Neural progenitor cell (in vitro differentiated cells): Measurements from ENCODE around the gene CCDC61. TPM values are rescaled to one million over a fixed set of nuclear protein-coding genes. Genes with fewer than 3 reads are reported as not detected.
A peak's percentile ranks its signal among the peaks of the same experiment; 100 is the strongest.

Experiments used
- DNase-seq: peaks from one replicate; pipeline ENCODE4 v3.0.0-alpha.2; 2016; ENCODE audit warnings: low spot score
- H2AFZ ChIP-seq: fragments of 200-600 bp; sonication (generic); replicated peaks from 2 replicates; pipeline ENCODE4 v1.6.1; 2016; ENCODE audit warnings: antibody characterized with exemption
- H3F3A ChIP-seq: fragments of 200-600 bp; sonication (generic); 2 replicates; pipeline ENCODE4 v1.6.1; 2016; ENCODE audit warnings: antibody characterized with exemption, low read depth
- H3K27ac ChIP-seq: fragments of 200-600 bp; sonication (generic); 2 replicates; pipeline ENCODE4 v1.5.1; 2016; ENCODE audit warnings: mild to moderate bottlenecking
- H3K27me3 ChIP-seq: fragments of 200-600 bp; sonication (generic); 2 replicates; pipeline ENCODE4 v1.6.1; 2016; ENCODE audit warnings: mild to moderate bottlenecking, moderate library complexity
- H3K36me3 ChIP-seq: fragments of 200-600 bp; sonication (generic); 2 replicates; pipeline ENCODE4 v1.5.1; 2016
- H3K4me1 ChIP-seq: fragments of 200-600 bp; sonication (generic); 2 replicates; pipeline ENCODE4 v1.6.1; 2016; ENCODE audit warnings: mixed run types
- H3K4me2 ChIP-seq: fragments of 200-600 bp; sonication (generic); 2 replicates; pipeline ENCODE4 v1.6.1; 2016
- H3K4me3 ChIP-seq: fragments of 200-600 bp; sonication (generic); 2 replicates; pipeline ENCODE4 v1.5.1; 2016
- H3K79me2 ChIP-seq: fragments of 200-600 bp; sonication (generic); 2 replicates; pipeline ENCODE4 v1.6.1; 2016; ENCODE audit warnings: low read depth
- H3K9ac ChIP-seq: fragments of 200-600 bp; sonication (generic); 2 replicates; pipeline ENCODE4 v1.6.1; 2016
- H3K9me3 ChIP-seq: fragments of 200-600 bp; sonication (generic); 2 replicates; pipeline ENCODE4 v1.5.1; 2016; ENCODE audit warnings: low read depth
- H4K20me1 ChIP-seq: fragments of 200-600 bp; sonication (generic); 2 replicates; pipeline ENCODE4 v1.6.1; 2016; ENCODE audit warnings: low read depth
- H3K27ac Mint-ChIP-seq: 3 replicates; pipeline ENCODE4 v1.8.0; 2021; ENCODE audit warnings: mixed read lengths
- H3K27me3 Mint-ChIP-seq: 2 replicates; pipeline ENCODE4 v1.8.0; 2022; ENCODE audit warnings: low read depth, mild to moderate bottlenecking, inconsistent platforms, moderate library complexity, mixed read lengths; ENCODE audit not compliant: insufficient read depth
- H3K36me3 Mint-ChIP-seq: 3 replicates; pipeline ENCODE4 v1.8.0; 2021; ENCODE audit warnings: mixed read lengths
- H3K4me1 Mint-ChIP-seq: 3 replicates; pipeline ENCODE4 v1.8.0; 2021; ENCODE audit warnings: mixed read lengths
- H3K4me3 Mint-ChIP-seq: 3 replicates; pipeline ENCODE4 v1.8.0; 2021; ENCODE audit warnings: mild to moderate bottlenecking, moderate library complexity, mixed read lengths
- H3K9me3 Mint-ChIP-seq: 3 replicates; pipeline ENCODE4 v1.8.0; 2020; ENCODE audit warnings: mixed read lengths
- EZH2 ChIP-seq: fragments of 200-600 bp; sonication (generic); IDR thresholded peaks from 2 replicates; pipeline ENCODE4 v1.6.1; 2017; ENCODE audit warnings: antibody characterized with exemption, mild to moderate bottlenecking, moderate library complexity
- EZH2phosphoT487 ChIP-seq: fragments of 200-600 bp; sonication (generic); IDR thresholded peaks from 2 replicates; pipeline ENCODE4 v1.6.1; 2017; ENCODE audit warnings: antibody characterized with exemption
- total RNA-seq: library from RNA; depleted of rRNA; stranded (reverse); fragments of >200 nt; gene quantifications from 2 replicates; pipeline ENCODE4 v1.2.3, GENCODE V29; 2015; ENCODE audit warnings: low replicate concordance
- TF ChIP-seq, protein P1 (sequence below): fragments of 200-600 bp; sonication (generic); IDR thresholded peaks from 2 replicates; pipeline ENCODE4 v1.5.1; 2017; ENCODE audit warnings: antibody characterized with exemption, mild to moderate bottlenecking

The CCDC61 gene
- total RNA-seq, 1 donor from 2014 or later = 5.7 TPM

- H3K36me3 Mint-ChIP-seq = no peaks in the 10 kb centered on the region
- no peaks in the 10 kb centered on the region for H3K36me3 ChIP-seq
- H3F3A ChIP-seq = peaks cover 5% of the 10 kb centered on the region
- no peaks in the 10 kb centered on the region for H3K9me3 ChIP-seq
- H3K4me3 Mint-ChIP-seq = no peak overlapping the region
- H3K9ac ChIP-seq = no peak overlapping the region
- no peak for DNase-seq
- H3K4me1 ChIP-seq = no peaks in the 10 kb centered on the region
- no peak overlapping the region for H2AFZ ChIP-seq
- H3K27ac ChIP-seq = no peak overlapping the region
- no peak overlapping the region for H3K27ac Mint-ChIP-seq
- no peaks in the 10 kb centered on the region for H3K4me1 Mint-ChIP-seq
- no peak overlapping the region for H3K4me2 ChIP-seq
- TF ChIP-seq EZH2phosphoT487 (no peak), EZH2 (no peak)
- TF ChIP-seq, protein P1, sequence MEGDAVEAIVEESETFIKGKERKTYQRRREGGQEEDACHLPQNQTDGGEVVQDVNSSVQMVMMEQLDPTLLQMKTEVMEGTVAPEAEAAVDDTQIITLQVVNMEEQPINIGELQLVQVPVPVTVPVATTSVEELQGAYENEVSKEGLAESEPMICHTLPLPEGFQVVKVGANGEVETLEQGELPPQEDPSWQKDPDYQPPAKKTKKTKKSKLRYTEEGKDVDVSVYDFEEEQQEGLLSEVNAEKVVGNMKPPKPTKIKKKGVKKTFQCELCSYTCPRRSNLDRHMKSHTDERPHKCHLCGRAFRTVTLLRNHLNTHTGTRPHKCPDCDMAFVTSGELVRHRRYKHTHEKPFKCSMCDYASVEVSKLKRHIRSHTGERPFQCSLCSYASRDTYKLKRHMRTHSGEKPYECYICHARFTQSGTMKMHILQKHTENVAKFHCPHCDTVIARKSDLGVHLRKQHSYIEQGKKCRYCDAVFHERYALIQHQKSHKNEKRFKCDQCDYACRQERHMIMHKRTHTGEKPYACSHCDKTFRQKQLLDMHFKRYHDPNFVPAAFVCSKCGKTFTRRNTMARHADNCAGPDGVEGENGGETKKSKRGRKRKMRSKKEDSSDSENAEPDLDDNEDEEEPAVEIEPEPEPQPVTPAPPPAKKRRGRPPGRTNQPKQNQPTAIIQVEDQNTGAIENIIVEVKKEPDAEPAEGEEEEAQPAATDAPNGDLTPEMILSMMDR = no peak
- H4K20me1 ChIP-seq = no peaks in the 10 kb centered on the region
- no peaks in the 10 kb centered on the region for H3K79me2 ChIP-seq
- H3K27me3 ChIP-seq = peaks cover 4% of the 10 kb centered on the region
- H3K27me3 Mint-ChIP-seq = peaks cover 4% of the 10 kb centered on the region
- no peak overlapping the region for H3K4me3 ChIP-seq
- no peaks in the 10 kb centered on the region for H3K9me3 Mint-ChIP-seq
Measured at GRCh38 chr19:45990113-45990728, 5.0 kb upstream of the CCDC61 start.

- H3K9ac ChIP-seq = no peak overlapping the region
- no peak overlapping the region for H3K27ac Mint-ChIP-seq
- peaks cover 4% of the 10 kb centered on the region for H3K27me3 ChIP-seq
Measured at GRCh38 chr19:45994456-45994997, 740 bp upstream of the CCDC61 start.

DNA sequence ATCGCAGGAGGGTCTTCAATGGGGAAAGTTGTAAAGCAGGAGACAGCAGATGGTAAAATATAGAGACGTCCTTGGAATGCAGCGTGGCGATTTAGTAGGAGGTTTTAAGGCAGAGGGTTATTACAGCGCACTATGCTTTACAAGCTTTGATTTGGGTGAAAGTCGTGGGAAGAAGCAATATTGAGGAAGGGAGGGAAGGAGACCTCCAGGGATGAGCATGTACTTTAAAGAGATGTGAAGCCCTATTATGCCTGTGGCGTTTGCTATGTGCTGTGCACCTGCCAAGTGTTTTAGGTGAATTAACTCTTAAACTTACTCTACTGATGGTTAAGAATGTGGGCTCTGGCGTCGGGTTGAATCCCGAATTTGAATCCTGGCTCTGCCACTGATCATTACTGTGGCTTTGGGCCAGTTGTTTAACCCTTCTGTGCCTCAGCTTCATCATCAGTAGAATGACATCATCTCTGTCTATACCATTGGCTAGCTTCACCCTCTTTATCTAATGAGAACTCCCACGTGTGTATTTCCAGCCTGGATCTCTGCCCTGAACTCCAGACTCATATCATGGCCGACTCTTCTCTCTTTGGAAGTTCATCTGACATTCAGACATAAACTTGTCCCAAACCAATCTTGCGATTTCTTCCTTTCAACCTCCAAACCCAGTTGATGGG is 583 bp downstream of the CCDC61 start:
- H2AFZ ChIP-seq = peak overlapping the region; percentile 4
- Mint-ChIP-seq H3K4me1 (peaks cover 31% of the 10 kb centered on the region), H3K27me3 (peaks cover 10% of the 10 kb centered on the region), H3K27ac (no peak overlapping the region), H3K36me3 (no peaks in the 10 kb centered on the region), H3K9me3 (no peaks in the 10 kb centered on the region), H3K4me3 (no peak overlapping the region)
- no peaks in the 10 kb centered on the region for H3K36me3 ChIP-seq
- peaks cover 6% of the 10 kb centered on the region for H4K20me1 ChIP-seq
- peak overlapping the region; percentile 35 for H3K9ac ChIP-seq
- peaks cover 11% of the 10 kb centered on the region for H3K4me1 ChIP-seq
- DNase-seq = no peak
- H3F3A ChIP-seq = peaks cover 16% of the 10 kb centered on the region
- no peak overlapping the region for H3K27ac ChIP-seq
- H3K4me2 ChIP-seq = peak overlapping the region; percentile 93
- peaks cover 14% of the 10 kb centered on the region for H3K79me2 ChIP-seq
- peak overlapping the region; percentile 75 for H3K4me3 ChIP-seq
- H3K27me3 ChIP-seq = peaks cover 7% of the 10 kb centered on the region
- no peaks in the 10 kb centered on the region for H3K9me3 ChIP-seq
- no peak for TF ChIP-seq EZH2phosphoT487
- no peak for TF ChIP-seq EZH2
- TF ChIP-seq, protein P1 = no peak

More at GRCh38 chr19:45994456-45994997, 740 bp upstream of the CCDC61 start:
- peaks cover 2% of the 10 kb centered on the region for H3K27me3 Mint-ChIP-seq
- peaks cover 19% of the 10 kb centered on the region for H3K4me1 Mint-ChIP-seq
- H3K4me2 ChIP-seq = peak overlapping the region; percentile 75
- H3K27ac ChIP-seq = no peak overlapping the region
- no peak for DNase-seq
- H2AFZ ChIP-seq = peak overlapping the region; percentile 45
- peak overlapping the region; percentile 51 for H3K4me3 ChIP-seq
- no peaks in the 10 kb centered on the region for H3K9me3 ChIP-seq
- no peaks in the 10 kb centered on the region for H3K9me3 Mint-ChIP-seq
- H3K36me3 ChIP-seq = no peaks in the 10 kb centered on the region
- H3K79me2 ChIP-seq = peaks cover 14% of the 10 kb centered on the region
- no peaks in the 10 kb centered on the region for H3K36me3 Mint-ChIP-seq
- H3F3A ChIP-seq = peaks cover 11% of the 10 kb centered on the region
- TF ChIP-seq, protein P1 = no peak
- no peak for TF ChIP-seq EZH2phosphoT487
- no peak for TF ChIP-seq EZH2
- H3K4me1 ChIP-seq = peaks cover 4% of the 10 kb centered on the region
- no peak overlapping the region for H3K4me3 Mint-ChIP-seq
- H4K20me1 ChIP-seq = no peaks in the 10 kb centered on the region
